Myocyte (in vitro differentiated cells): ENCODE results near the gene LEMD1. TPM values are rescaled to one million over a fixed set of nuclear protein-coding genes. Genes with fewer than 3 reads are reported as not detected.
A peak's percentile ranks its signal among the peaks of the same experiment; 100 is the strongest.

Experiments
- DNase-seq: peaks from one replicate; pipeline ENCODE4 v3.0.0-alpha.2; 2012; ENCODE audit warnings: low read depth
- microRNA counts: library from miRNA; unstranded; fragments of <30 nt; microRNA quantifications from one replicate; lab custom pipeline; 2016
- microRNA-seq: library from miRNA; unstranded; fragments of <30 nt; microRNA quantifications from one replicate; pipeline ENCODE4, GENCODE V29; 2016
- total RNA-seq: library from RNA; depleted of rRNA; stranded (reverse); fragments of >200 nt; gene quantifications from 2 replicates; pipeline ENCODE4 v1.2.3, GENCODE V29; 2014

The LEMD1 gene
- total RNA-seq, 1 donor from 2014 or later: not detected

DNA sequence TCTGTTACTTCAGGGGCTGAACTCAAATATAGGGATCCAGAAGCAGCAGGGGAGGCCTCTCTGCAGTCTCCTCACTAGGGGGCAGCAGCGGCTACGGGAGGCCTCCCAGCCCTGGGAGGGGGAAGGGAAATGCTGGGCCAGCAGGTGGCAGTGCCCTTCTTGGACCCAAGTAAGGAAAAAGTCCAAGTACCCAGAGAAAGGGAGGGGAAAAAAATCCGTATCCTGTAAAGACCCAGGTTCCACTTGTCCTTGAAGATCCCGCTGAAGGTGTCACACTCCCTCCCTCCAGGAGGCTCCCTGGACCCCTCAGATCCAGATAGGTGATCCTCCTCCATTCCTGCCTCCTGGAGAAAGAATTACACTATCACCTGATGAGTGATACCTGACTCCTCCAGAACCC is 86.2 kb downstream of the LEMD1 start:
- peak; percentile 78 for DNase-seq

DNA sequence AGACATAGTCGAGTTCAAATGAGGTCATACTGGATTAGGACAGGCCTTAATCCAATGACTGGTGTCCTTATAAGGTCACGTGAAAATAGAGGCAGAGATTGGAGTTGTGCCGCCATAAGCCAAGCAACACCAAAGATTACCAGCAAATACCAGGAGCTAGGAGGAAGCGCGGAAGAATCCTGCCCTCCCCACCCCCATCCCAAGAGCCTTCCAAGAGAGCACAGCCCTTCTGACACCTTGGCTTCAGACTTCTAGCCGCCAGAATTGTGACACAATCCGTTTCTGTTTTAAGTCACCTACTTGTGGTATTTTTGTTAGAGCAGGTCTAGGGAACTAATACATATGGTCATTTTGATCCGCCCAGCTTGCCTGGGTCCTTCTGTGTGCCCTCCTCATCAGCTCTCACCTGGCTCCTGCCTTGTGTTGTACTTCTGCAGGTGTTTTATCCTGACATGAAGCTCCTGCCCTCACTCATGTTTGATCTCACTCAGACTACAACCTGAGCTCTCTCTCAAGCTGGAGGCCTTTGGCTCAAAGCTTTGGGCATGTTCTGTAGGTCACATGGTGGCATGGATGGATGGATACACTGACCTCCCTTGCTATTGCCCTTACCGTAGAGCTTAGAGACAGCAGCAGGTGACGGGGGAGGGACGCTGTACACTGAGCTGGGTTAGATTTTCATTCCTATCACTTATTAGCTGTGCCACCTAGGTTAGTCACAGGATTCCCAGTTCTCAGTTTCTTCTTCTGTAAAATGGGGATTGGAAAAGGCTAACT is 89.7 kb downstream of the LEMD1 start:
- DNase-seq: no peak

MicroRNAs within 50 kb of the gene (microRNA counts, 767-probe panel; counts per million panel counts)
- microRNA hsa-miR-135b-5p (lab: Ali Mortazavi, UCI): not detected

Small RNA genes lying within 50 kb of the gene (microRNA-seq; reads per million reads assigned to microRNA genes)
- 0.48 reads per million for gene MIR135B

Other genes with a start within 250 kb of the LEMD1 start
- 8.4 and 11.6 TPM in 2 replicates for gene DSTYK, start 210.4 kb downstream of the LEMD1 start, total RNA-seq
- 15.0 and 24.0 TPM in 2 replicates for gene TMCC2, start 194.1 kb downstream of the LEMD1 start, total RNA-seq
- gene NUAK2, start 100.3 kb downstream of the LEMD1 start, total RNA-seq: 0.70 and 0.88 TPM in 2 replicates
- not detected in 2 replicates for gene KLHDC8A, start 65.1 kb downstream of the LEMD1 start, total RNA-seq
- gene BLACAT1, start 34.0 kb upstream of the LEMD1 start, total RNA-seq: not detected in 2 replicates
- gene CDK18, start 82.6 kb upstream of the LEMD1 start, total RNA-seq: 33.3 and 50.5 TPM in 2 replicates
- 18.1 and 19.0 TPM in 2 replicates for gene ELK4, start 210.0 kb upstream of the LEMD1 start, total RNA-seq